ENCODE results near the gene METRNL.

Gene METRNL

GRCh38 chr17:83062011-83062817, 17.2 kb upstream of the METRNL start:
- no peak overlapping the region for H2AFZ ChIP-seq (ENCODE audit: low read length)
- TF ChIP-seq CTCF (IDR thresholded peaks at IDR 0.05; ENCODE audit: low read length): no peak
- no peak for TF ChIP-seq EZH2 (optimal IDR thresholded peaks at IDR 0.05; ENCODE audit: low read depth, low read length)
- TF ChIP-seq EZH2phosphoT487 (IDR thresholded peaks at IDR 0.05; ENCODE audit: low read length): no peak
- H3K4me1 ChIP-seq (ENCODE audit: low read length): no peaks in the 10 kb centered on the region
- H4K20me1 ChIP-seq (ENCODE audit: insufficient read depth, low read length): no peaks in the 10 kb centered on the region
- no peaks in the 10 kb centered on the region for H3K9me3 ChIP-seq (replicated peaks; ENCODE audit: insufficient read depth, low read length)
- H3K9me2 ChIP-seq (replicated peaks; ENCODE audit: insufficient read depth, low read length): no peaks in the 10 kb centered on the region
- H3K79me2 ChIP-seq (ENCODE audit: low read length): no peaks in the 10 kb centered on the region
- no peak overlapping the region for H3K9ac ChIP-seq (ENCODE audit: low read length)
- H3K4me3 ChIP-seq (ENCODE audit: low read length): no peak overlapping the region
- peaks cover 95% of the 10 kb centered on the region for H3K27me3 ChIP-seq (replicated peaks; ENCODE audit: insufficient read depth, low read length)
- H3K4me2 ChIP-seq (ENCODE audit: low read depth, low read length): no peak overlapping the region
- H3K36me3 ChIP-seq (replicated peaks; ENCODE audit: insufficient read depth, low read length): no peaks in the 10 kb centered on the region
- H3K27ac ChIP-seq (ENCODE audit: low read length): no peak overlapping the region
- DNase-seq: no peak
- H3F3A ChIP-seq (ENCODE audit: insufficient read depth, low read length): no peaks in the 10 kb centered on the region

GRCh38 chr17:83062818-83063671, 16.4 kb upstream of the METRNL start:
- no peaks in the 10 kb centered on the region for H3K9me3 ChIP-seq (replicated peaks; ENCODE audit: insufficient read depth, low read length)
- no peak for DNase-seq
- no peaks in the 10 kb centered on the region for H3K9me2 ChIP-seq (replicated peaks; ENCODE audit: insufficient read depth, low read length)
- no peaks in the 10 kb centered on the region for H3K4me1 ChIP-seq (ENCODE audit: low read length)
- H3K4me2 ChIP-seq (ENCODE audit: low read depth, low read length): no peak overlapping the region
- no peak for TF ChIP-seq CTCF (IDR thresholded peaks at IDR 0.05; ENCODE audit: low read length)
- TF ChIP-seq EZH2phosphoT487 (IDR thresholded peaks at IDR 0.05; ENCODE audit: low read length): no peak
- TF ChIP-seq EZH2 (optimal IDR thresholded peaks at IDR 0.05; ENCODE audit: low read depth, low read length): no peak
- no peak overlapping the region for H3K9ac ChIP-seq (ENCODE audit: low read length)
- H4K20me1 ChIP-seq (ENCODE audit: insufficient read depth, low read length): no peaks in the 10 kb centered on the region
- no peaks in the 10 kb centered on the region for H3F3A ChIP-seq (ENCODE audit: insufficient read depth, low read length)
- no peaks in the 10 kb centered on the region for H3K79me2 ChIP-seq (ENCODE audit: low read length)
- no peak overlapping the region for H2AFZ ChIP-seq (ENCODE audit: low read length)
- peaks cover 95% of the 10 kb centered on the region for H3K27me3 ChIP-seq (replicated peaks; ENCODE audit: insufficient read depth, low read length)
- no peaks in the 10 kb centered on the region for H3K36me3 ChIP-seq (replicated peaks; ENCODE audit: insufficient read depth, low read length)
- no peak overlapping the region for H3K27ac ChIP-seq (ENCODE audit: low read length)
- H3K4me3 ChIP-seq (ENCODE audit: low read length): no peak overlapping the region

DNA sequence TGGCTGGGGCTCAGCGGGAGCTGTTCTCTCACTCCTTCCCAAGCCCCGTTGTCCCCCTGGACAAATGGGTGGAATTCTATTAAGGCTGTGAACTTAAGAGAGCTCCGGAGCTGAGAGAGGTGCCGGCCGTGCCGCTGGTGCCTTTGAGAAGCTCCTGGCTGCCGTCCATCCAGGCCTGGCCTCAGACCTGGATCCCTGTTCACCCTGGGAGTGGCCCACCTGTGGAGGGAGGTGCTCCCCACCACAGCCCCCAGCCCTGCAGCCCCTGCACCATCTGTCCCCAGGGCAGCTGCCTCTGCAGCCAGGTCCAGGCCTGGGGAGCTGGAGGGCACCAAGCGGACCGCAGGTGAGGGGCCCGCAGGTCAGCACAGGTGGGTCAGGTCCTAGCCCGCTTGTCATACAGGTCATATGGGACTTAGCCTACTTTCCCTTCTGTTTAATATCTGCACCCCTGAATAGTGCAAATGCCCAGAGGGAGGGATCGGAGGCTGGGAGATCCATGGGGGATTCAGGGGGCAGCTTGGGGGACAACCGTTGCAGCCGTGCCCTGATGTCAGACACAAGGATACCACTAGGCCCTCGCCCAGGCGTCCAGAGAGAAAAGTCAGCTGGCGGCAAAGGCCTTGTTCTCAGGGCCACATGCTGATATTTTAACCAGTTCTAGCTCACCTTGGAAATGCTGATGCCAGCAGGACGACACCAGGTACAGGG, 15.2 kb upstream of the METRNL start:
- Histone ChIP-seq H3K9me3 (replicated peaks; ENCODE audit: insufficient read depth, low read length) (no peaks in the 10 kb centered on the region), H3K27me3 (replicated peaks; ENCODE audit: insufficient read depth, low read length) (peaks cover 89% of the 10 kb centered on the region), H4K20me1 (ENCODE audit: insufficient read depth, low read length) (no peaks in the 10 kb centered on the region), H3K4me3 (ENCODE audit: low read length) (no peak overlapping the region), H3K4me1 (ENCODE audit: low read length) (no peaks in the 10 kb centered on the region), H3K79me2 (ENCODE audit: low read length) (no peaks in the 10 kb centered on the region), H3K27ac (ENCODE audit: low read length) (no peak overlapping the region), H2AFZ (ENCODE audit: low read length) (no peak overlapping the region), H3F3A (ENCODE audit: insufficient read depth, low read length) (no peaks in the 10 kb centered on the region), H3K36me3 (replicated peaks; ENCODE audit: insufficient read depth, low read length) (no peaks in the 10 kb centered on the region), H3K9ac (ENCODE audit: low read length) (no peak overlapping the region), H3K9me2 (replicated peaks; ENCODE audit: insufficient read depth, low read length) (no peaks in the 10 kb centered on the region), H3K4me2 (ENCODE audit: low read depth, low read length) (no peak overlapping the region)
- no peak for DNase-seq
- no peak for TF ChIP-seq EZH2phosphoT487 (IDR thresholded peaks at IDR 0.05; ENCODE audit: low read length)
- TF ChIP-seq CTCF (IDR thresholded peaks at IDR 0.05; ENCODE audit: low read length): no peak
- TF ChIP-seq EZH2 (optimal IDR thresholded peaks at IDR 0.05; ENCODE audit: low read depth, low read length): no peak

Measured in MM.1S (cell line).